KMS-11 (cell line): Measurements from ENCODE around the gene ZNF646.

Experiments
- H2AFZ ChIP-seq: fragments of 200-600 bp; sonication (generic); 2 replicates; pipeline ENCODE4 v1.6.1; 2016; ENCODE audit warnings: antibody characterized with exemption, mixed run types, low read depth
- H3K27ac ChIP-seq: fragments of 200-600 bp; sonication (generic); 2 replicates; pipeline ENCODE4 v1.6.1; 2016; ENCODE audit warnings: mild to moderate bottlenecking, mixed run types
- H3K27me3 ChIP-seq: fragments of 200-600 bp; sonication (generic); 2 replicates; pipeline ENCODE4 v1.6.1; 2017; ENCODE audit warnings: mild to moderate bottlenecking, low read depth, mixed run types, moderate library complexity; ENCODE audit not compliant: insufficient read depth
- H3K36me3 ChIP-seq: fragments of 200-600 bp; sonication (generic); 2 replicates; pipeline ENCODE4 v1.6.1; 2017; ENCODE audit warnings: mild to moderate bottlenecking, mixed run types; ENCODE audit not compliant: insufficient read depth
- H3K4me1 ChIP-seq: fragments of 200-600 bp; sonication (generic); 2 replicates; pipeline ENCODE4 v1.6.1; 2016; ENCODE audit warnings: mild to moderate bottlenecking, low read depth, mixed run types; ENCODE audit not compliant: poor library complexity, severe bottlenecking
- H3K4me2 ChIP-seq: fragments of 200-600 bp; sonication (generic); 2 replicates; pipeline ENCODE4 v1.7.0; 2016; ENCODE audit warnings: mild to moderate bottlenecking, mixed run types
- H3K4me3 ChIP-seq: fragments of 200-600 bp; sonication (generic); IDR thresholded peaks from 2 replicates; pipeline ENCODE4 v1.6.1; 2017; ENCODE audit warnings: low read depth, low read length, mixed read lengths; ENCODE audit not compliant: insufficient read depth
- H3K79me2 ChIP-seq: fragments of 200-600 bp; sonication (generic); 2 replicates; pipeline ENCODE4 v1.6.1; 2016; ENCODE audit warnings: low read depth, mixed run types; ENCODE audit not compliant: insufficient read depth
- H3K9ac ChIP-seq: fragments of 200-600 bp; sonication (generic); 2 replicates; pipeline ENCODE4 v1.6.1; 2016; ENCODE audit warnings: mild to moderate bottlenecking, mixed run types
- H4K20me1 ChIP-seq: fragments of 200-600 bp; sonication (generic); 2 replicates; pipeline ENCODE4 v1.6.1; 2016; ENCODE audit warnings: mild to moderate bottlenecking, mixed run types; ENCODE audit not compliant: insufficient read depth
- TF ChIP-seq, protein P1 (sequence below): fragments of 200-600 bp; sonication (generic); conservative IDR thresholded peaks from 2 replicates; pipeline ENCODE4 v1.6.1; 2017; ENCODE audit warnings: low read depth, mild to moderate bottlenecking, antibody characterized with exemption, low read length, moderate library complexity, mixed read lengths

Gene ZNF646, protein sequence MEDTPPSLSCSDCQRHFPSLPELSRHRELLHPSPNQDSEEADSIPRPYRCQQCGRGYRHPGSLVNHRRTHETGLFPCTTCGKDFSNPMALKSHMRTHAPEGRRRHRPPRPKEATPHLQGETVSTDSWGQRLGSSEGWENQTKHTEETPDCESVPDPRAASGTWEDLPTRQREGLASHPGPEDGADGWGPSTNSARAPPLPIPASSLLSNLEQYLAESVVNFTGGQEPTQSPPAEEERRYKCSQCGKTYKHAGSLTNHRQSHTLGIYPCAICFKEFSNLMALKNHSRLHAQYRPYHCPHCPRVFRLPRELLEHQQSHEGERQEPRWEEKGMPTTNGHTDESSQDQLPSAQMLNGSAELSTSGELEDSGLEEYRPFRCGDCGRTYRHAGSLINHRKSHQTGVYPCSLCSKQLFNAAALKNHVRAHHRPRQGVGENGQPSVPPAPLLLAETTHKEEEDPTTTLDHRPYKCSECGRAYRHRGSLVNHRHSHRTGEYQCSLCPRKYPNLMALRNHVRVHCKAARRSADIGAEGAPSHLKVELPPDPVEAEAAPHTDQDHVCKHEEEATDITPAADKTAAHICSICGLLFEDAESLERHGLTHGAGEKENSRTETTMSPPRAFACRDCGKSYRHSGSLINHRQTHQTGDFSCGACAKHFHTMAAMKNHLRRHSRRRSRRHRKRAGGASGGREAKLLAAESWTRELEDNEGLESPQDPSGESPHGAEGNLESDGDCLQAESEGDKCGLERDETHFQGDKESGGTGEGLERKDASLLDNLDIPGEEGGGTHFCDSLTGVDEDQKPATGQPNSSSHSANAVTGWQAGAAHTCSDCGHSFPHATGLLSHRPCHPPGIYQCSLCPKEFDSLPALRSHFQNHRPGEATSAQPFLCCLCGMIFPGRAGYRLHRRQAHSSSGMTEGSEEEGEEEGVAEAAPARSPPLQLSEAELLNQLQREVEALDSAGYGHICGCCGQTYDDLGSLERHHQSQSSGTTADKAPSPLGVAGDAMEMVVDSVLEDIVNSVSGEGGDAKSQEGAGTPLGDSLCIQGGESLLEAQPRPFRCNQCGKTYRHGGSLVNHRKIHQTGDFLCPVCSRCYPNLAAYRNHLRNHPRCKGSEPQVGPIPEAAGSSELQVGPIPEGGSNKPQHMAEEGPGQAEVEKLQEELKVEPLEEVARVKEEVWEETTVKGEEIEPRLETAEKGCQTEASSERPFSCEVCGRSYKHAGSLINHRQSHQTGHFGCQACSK (N-terminal part only)

DNA sequence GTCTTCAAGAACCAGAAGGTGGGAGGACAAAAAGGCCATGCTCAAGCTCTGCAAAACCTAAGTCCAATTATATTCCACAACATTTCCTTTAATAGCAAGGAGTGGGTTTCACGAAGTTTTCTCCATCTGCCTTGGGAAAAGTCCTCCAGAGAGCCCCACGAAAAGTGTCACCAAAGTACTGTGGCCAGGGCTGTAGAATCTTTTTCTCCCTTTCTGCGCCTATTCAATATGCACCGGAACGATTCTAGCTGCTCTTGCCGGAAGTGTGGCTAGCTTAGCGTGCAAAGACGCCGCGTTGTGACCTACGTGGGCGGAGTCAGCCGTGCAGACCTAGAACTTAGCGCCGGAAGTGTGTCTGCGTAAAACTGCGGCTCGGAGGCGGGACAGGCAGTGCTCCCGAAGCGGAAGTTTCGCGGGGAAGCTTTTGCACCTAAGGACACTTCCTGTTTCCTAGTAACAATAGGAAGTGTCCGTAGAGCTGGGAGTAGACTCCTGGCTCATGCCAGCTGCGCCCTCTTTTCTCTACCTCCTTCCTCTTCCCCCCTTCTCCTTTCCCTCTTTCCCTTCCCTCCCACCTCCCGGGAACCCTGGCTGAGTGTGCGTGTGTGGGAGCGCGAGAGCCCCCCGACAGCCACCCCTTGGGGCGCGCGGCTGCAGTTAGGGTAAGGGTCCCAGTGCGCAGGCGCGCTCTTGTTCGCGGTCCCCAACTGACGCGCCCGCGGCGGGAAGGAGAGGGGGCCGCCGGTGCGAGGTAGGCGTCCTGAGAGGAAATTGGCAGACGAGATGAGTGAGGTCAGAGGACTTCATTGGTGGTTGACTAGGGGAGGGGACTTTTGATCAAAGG lies at the start of gene ZNF646, which contains the start of gene ZNF668:
ZNF646 (plus strand) TSS at position 453 of the 844 bp plus-strand sequence. CDS start 1,903 bp downstream, outside the sequence.
ZNF668 (minus strand) TSS at position 271 of the 844 bp plus-strand sequence. CDS start 9,781 bp downstream, outside the sequence.
- H3K4me2 ChIP-seq = peak within 1 kb of the TSS; percentile 97
- H3K36me3 ChIP-seq = no peaks in the 10 kb centered on the region; the same call in 1 of the 2 replicates
- no peaks in the 10 kb centered on the region for H3K27me3 ChIP-seq
- H3K27ac ChIP-seq = peak within 1 kb of the TSS; percentile 70
- peak within 1 kb of the TSS; percentile 90 for H2AFZ ChIP-seq
- peak within 1 kb of the TSS; percentile 34 for H3K4me3 ChIP-seq
- H3K4me1 ChIP-seq = peaks cover 25% of the 10 kb centered on the region
- peak within 1 kb of the TSS; percentile 81 for H3K9ac ChIP-seq
- no peaks in the 10 kb centered on the region for H4K20me1 ChIP-seq
- TF ChIP-seq, protein P1, sequence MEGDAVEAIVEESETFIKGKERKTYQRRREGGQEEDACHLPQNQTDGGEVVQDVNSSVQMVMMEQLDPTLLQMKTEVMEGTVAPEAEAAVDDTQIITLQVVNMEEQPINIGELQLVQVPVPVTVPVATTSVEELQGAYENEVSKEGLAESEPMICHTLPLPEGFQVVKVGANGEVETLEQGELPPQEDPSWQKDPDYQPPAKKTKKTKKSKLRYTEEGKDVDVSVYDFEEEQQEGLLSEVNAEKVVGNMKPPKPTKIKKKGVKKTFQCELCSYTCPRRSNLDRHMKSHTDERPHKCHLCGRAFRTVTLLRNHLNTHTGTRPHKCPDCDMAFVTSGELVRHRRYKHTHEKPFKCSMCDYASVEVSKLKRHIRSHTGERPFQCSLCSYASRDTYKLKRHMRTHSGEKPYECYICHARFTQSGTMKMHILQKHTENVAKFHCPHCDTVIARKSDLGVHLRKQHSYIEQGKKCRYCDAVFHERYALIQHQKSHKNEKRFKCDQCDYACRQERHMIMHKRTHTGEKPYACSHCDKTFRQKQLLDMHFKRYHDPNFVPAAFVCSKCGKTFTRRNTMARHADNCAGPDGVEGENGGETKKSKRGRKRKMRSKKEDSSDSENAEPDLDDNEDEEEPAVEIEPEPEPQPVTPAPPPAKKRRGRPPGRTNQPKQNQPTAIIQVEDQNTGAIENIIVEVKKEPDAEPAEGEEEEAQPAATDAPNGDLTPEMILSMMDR = no peak
- H3K79me2 ChIP-seq = peaks cover 75% of the 10 kb centered on the region

DNA sequence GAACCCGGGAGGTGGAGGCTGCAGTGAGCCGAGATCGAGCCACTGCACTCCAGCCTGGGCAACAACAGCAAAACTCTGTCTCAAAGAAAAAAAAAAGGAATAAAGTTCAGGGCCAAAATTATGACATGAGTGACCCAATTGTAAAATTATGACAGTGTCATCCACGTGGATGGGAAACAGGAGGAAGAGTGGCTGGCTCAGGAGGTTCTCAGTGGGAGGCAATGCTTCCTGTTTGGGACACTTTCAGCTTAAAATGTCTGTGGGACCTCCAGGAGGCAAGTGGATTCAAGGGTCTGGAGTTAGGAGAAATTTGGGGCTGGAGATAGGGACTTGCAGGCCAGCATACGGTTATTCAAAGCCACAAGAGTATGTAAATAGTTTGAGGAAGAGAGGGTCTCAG lies 48.9 kb upstream of the ZNF646 start:
- Histone ChIP-seq H3K27me3 (no peaks in the 10 kb centered on the region), H3K79me2 (no peaks in the 10 kb centered on the region), H3K4me1 (peaks cover 3% of the 10 kb centered on the region), H3K9ac (no peak overlapping the region), H3K27ac (no peak overlapping the region), H4K20me1 (no peaks in the 10 kb centered on the region), H3K36me3 (no peaks in the 10 kb centered on the region), H2AFZ (no peak overlapping the region), H3K4me2 (no peak overlapping the region), H3K4me3 (no peak overlapping the region)
- TF ChIP-seq, protein P1 = no peak

DNA sequence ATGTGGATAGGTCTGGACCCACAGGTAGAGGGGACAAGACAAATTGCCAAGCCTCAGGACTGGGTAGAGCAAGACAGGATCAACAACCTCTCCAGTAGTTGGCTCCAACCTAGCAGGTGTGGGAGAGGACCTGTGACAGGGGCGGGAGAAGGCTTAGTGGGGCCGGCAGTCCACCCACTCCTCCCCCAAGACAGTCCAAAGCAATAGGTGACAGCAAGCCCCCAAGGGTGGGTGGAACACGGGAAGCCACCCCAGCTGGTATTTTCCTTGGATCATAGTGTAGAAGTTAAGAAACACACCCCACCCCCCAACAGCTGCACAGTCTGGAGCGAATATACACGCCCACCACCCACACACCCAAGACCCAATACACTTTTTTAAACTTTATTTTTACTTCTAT lies 45.0 kb upstream of the ZNF646 start:
- Histone ChIP-seq H3K36me3 (no peaks in the 10 kb centered on the region), H3K9ac (no peak overlapping the region), H4K20me1 (no peaks in the 10 kb centered on the region), H3K79me2 (no peaks in the 10 kb centered on the region), H3K4me2 (no peak overlapping the region), H3K27me3 (no peaks in the 10 kb centered on the region), H2AFZ (no peak overlapping the region), H3K4me3 (no peak overlapping the region), H3K27ac (no peak overlapping the region), H3K4me1 (peaks cover 9% of the 10 kb centered on the region)
- TF ChIP-seq, protein P1 = no peak
